Fibroblast of pulmonary artery (primary cell): Measurements from ENCODE around the gene DUSP15.

ENCODE experiments used
- DNase-seq: peaks from one replicate; pipeline ENCODE4 v3.0.0-alpha.2; 2010; ENCODE audit warnings: low read depth
- H3K4me3 ChIP-seq: replicated peaks from 2 replicates; pipeline ENCODE4 v1.5.1; 2011; ENCODE audit warnings: low read depth, mild to moderate bottlenecking, control low read depth, low read length, moderate library complexity
- CTCF ChIP-seq: IDR thresholded peaks from 2 replicates; pipeline ENCODE4 v1.5.1; 2011; ENCODE audit warnings: mild to moderate bottlenecking, control low read depth, low read length, inconsistent platforms; ENCODE audit errors: missing control alignments

The DUSP15 gene

GRCh38 chr20:31840906-31841816, 29.2 kb downstream of the DUSP15 start:
- DNase-seq = peak; percentile 28
- TF ChIP-seq CTCF = no peak
- no peak overlapping the region for H3K4me3 ChIP-seq

- no peak for DNase-seq
- TF ChIP-seq CTCF = no peak
- H3K4me3 ChIP-seq = no peak overlapping the region
These were observed 30.4 kb downstream of the DUSP15 start for GRCh38 chr20:31839782-31840487.

GRCh38 chr20:31838646-31839292, 31.6 kb downstream of the DUSP15 start:
- no peak for TF ChIP-seq CTCF
- H3K4me3 ChIP-seq = no peak overlapping the region
- DNase-seq = peak; percentile 70

- DNase-seq = peak; percentile 54
- no peak overlapping the region for H3K4me3 ChIP-seq
- TF ChIP-seq CTCF = no peak
These were observed 32.4 kb downstream of the DUSP15 start for GRCh38 chr20:31837896-31838397.

- TF ChIP-seq CTCF = no peak
- H3K4me3 ChIP-seq = no peak overlapping the region
These were observed 33.3 kb downstream of the DUSP15 start for GRCh38 chr20:31836853-31837608.

GRCh38 chr20:31835977-31836852, 34.1 kb downstream of the DUSP15 start:
- DNase-seq = peak; percentile 90
- H3K4me3 ChIP-seq = no peak overlapping the region
- no peak for TF ChIP-seq CTCF

More at GRCh38 chr20:31836853-31837608, 33.3 kb downstream of the DUSP15 start:
- no peak for DNase-seq
